HG02884 (cell line): ENCODE results near the gene CYB5A.

ENCODE experiments used
- ATAC-seq: cut with Tn5 transposase; IDR thresholded peaks from one replicate; pipeline ENCODE4 v1.9.1; 2021; ENCODE audit warnings: mild to moderate bottlenecking, moderate library complexity; ENCODE audit not compliant: unreplicated experiment

Gene CYB5A

DNA sequence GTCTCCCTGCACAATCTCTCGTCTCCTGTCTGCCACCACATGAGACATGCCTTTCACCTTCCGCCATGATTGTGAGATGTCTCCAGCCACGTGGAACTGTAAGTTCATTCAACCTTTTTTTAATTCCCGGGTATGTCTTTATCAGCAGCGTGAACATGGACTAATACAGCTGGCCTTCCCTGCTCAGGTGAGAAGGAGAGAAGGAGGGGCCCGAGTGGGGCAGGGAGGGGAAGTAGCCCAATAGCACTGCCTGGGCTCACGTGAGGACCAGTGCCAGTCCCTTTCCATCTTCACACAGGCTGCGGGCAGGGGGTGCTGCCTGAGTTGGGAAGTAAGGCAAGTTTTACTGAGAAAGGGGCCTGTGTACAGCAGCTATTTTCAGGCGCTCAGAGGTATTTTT is 70.7 kb downstream of the CYB5A start:
- ATAC-seq: no peak

DNA sequence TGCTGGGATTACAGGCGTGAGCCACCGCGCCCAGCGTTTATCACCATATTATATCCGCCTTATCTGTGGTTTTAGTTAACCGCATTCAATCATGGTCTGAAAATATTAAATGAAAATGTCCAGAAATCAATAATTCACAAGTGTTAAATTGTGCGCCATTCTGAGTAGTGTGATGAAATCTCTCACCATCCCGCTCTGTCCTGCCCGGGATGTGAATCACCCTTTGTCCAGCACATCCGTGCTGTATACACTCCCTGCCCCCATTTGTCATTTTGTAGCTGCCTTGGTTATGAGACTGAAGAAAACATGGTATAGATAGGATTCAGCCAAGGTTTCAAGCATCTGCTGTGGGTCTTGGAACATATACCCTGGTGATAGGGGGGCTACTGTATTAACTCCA is 72.7 kb downstream of the CYB5A start:
- ATAC-seq: no peak

DNA sequence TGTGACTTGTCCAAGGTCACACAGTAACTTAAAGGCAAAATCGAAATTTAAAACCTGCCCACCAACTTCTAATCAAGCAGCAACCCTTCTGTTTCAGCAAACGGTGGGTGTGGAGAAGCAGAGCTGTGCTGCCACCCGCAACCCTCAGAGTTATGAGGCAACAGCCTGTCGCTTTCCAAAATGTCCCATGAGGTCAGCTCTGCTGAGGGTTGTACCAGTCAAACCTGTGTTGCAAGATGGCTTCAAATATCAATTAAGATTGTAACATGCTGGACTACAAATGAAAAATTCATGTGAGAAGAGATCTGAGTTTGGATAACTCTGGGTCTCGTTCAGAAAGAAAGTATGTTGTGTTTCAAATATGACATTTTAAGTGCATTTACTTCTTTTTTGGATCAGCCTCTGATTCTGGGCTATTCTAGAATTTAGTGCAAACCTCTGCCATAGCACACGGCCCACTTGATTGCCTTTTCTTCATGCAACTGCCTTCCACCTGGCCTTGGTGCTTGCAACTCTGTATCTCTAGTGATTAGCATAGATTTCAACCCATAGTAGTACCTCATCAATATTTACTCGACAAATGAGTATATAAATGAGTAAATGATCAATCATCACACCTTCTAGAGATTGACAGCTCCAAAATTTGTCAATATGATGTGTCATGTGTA is 74.2 kb downstream of the CYB5A start:
- ATAC-seq: no peak

DNA sequence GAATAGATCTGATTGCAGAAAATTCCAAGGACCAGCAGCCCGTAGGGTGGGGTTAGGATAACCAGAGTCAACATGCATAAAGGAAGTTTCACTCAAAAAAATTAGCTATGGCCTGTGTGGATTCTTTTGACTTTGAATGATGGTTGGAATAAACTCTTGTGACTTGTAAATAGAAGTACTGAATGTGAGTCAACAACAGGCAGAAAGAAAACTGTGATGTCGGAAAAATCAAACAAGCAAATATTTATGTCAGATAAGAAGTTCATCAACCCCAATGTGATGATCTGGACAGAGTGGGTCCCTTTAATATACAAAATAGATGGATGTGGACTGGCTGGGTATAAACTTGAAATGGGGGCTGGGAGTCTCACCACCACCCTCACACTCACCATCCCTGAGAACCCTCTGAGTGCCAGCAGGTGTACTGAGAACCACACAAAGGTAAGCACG is 75.1 kb downstream of the CYB5A start:
- ATAC-seq: no peak

DNA sequence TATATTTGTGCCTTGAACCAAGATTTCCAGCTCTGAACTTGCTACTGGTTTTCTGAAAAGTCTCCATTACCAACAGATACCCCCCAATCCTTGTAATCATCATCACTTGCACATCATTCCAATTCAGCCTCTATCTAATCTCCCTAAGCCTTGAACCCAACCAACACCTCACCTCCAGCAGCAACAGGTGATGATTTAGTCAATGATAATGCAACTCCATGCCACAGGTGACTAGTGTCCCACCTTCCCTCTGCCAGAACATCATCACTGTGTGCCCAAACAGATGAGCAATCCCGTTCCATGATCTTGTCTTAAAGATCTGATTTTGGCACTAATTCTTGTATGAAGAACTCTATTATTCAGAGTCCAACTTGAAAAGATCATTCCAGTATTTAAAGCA is 75.9 kb downstream of the CYB5A start:
- no peak for ATAC-seq

DNA sequence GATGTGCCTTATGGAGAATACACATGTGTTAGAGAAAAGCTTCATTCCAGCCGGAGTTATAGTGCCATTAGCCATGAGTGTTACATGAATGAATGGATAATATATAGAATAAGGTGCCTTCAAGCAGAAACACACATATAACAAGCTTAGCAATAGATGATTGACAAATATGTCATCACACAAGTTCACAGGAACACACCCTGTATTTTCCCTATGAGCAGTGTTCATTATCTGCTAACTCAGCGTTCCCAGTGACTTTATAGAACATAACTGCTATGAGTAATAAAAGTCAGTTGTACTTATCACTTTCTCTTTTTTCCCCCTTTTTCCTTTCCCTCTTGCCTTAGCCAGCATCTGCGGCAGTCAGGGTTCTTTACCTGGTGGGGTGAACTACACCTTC is 78.3 kb downstream of the CYB5A start:
- ATAC-seq: no peak

DNA sequence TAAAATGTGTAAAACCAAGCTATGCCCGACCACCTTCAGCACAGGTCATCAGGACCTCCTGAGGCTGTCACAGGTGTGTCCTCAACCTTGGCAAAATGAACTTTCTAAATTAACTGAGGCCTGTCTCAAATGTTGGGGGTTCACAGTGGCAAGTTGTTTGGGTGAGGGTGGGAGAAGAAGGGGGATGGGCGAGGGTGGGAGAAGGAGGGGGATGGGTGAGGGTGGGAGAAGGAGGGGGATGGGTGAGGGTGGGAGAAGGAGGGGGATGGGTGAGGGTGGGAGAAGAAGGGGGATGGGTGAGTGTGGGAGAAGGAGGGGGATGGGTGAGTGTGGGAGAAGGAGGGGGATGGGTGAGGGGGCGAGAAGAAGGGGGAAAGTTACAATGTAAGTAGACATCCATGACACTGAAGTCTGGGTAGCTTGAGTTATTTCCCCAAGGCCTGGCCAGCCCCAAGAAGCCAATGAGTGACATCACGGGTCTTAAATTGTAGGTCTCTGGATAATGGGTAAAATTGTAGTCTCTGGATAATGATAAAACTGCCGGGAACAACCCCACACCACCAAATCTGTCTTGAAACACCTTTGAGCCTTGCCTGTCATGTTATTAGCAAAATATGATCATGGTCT is 87.1 kb downstream of the CYB5A start:
- ATAC-seq: no peak

DNA sequence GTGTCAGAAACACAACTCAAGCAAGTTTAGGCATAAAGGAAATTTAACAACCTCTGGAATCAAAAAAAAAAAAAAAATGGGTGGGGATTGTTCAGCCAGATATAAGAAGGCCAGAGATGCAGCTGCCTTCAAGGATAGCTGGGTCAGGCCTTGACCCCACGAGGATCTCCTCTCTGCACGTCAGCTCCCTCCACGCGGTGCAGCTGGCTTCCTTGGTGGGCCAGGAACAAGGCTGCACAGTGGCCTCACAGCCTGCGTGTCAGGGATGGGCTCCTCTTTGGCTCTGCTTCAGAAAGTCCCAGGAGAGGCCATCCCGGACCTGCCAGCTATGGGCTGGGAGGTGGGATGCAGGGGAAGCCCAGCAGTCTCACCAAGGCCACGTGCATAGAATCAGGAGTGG is 88.0 kb downstream of the CYB5A start:
- no peak for ATAC-seq
